Mesenchymal stem cell (in vitro differentiated cells and primary cell): ENCODE measurements around the gene NINJ2.
A peak's percentile ranks its signal among the peaks of the same experiment; 100 is the strongest.

ENCODE experiments used
- DNase-seq: peaks from one replicate; pipeline ENCODE4 v3.0.0-alpha.2; 2013
- H2AFZ ChIP-seq: one replicate; pipeline ENCODE4 v1.6.1; 2013; ENCODE audit warnings: low read depth, mild to moderate bottlenecking, control low read depth, inconsistent platforms, low read length, moderate library complexity
- H2AK5ac ChIP-seq: 2 replicates; pipeline ENCODE4 v1.6.1; 2013; ENCODE audit warnings: low read length, moderate library complexity, mild to moderate bottlenecking, inconsistent platforms; ENCODE audit not compliant: severe bottlenecking
- H2BK120ac ChIP-seq: one replicate; pipeline ENCODE4 v1.6.1; 2013; ENCODE audit warnings: low read depth, mild to moderate bottlenecking, inconsistent platforms, low read length, moderate library complexity
- H2BK12ac ChIP-seq, 2 experiments: one replicate each; pipeline ENCODE4 v1.6.1; 2013; ENCODE audit warnings: inconsistent platforms in 2 of 2, low read length in 2 of 2, mild to moderate bottlenecking in 2 of 2, moderate library complexity in 2 of 2, control low read depth in 1 of 2
- H2BK15ac ChIP-seq: one replicate; pipeline ENCODE4 v1.6.1; 2013; ENCODE audit warnings: mild to moderate bottlenecking, low read depth, inconsistent platforms; ENCODE audit not compliant: poor library complexity, severe bottlenecking
- H2BK5ac ChIP-seq: 2 replicates; pipeline ENCODE4 v1.6.1; 2013; ENCODE audit warnings: low read depth, mild to moderate bottlenecking, low read length, control low read depth, inconsistent platforms; ENCODE audit not compliant: poor library complexity, severe bottlenecking
- H3K14ac ChIP-seq, 2 experiments: one replicate each; pipeline ENCODE4 v1.6.1; 2013; ENCODE audit warnings: inconsistent platforms in 2 of 2, low read length in 2 of 2, control low read depth in 1 of 2, mild to moderate bottlenecking in 1 of 2, moderate library complexity in 1 of 2
- H3K18ac ChIP-seq, 2 experiments: one replicate each; pipeline ENCODE4 v1.6.1; 2013; ENCODE audit warnings: inconsistent platforms in 2 of 2, low read length in 2 of 2, control low read depth in 1 of 2, low read depth in 1 of 2, mild to moderate bottlenecking in 1 of 2
- H3K23ac ChIP-seq, 2 experiments: one replicate each; pipeline ENCODE4 v1.6.1; 2013; ENCODE audit warnings: inconsistent platforms in 2 of 2, low read length in 2 of 2, mild to moderate bottlenecking in 2 of 2, moderate library complexity in 2 of 2, control low read depth in 1 of 2
- H3K27ac ChIP-seq: 2 replicates; pipeline ENCODE4 v1.5.1; 2013; ENCODE audit warnings: mild to moderate bottlenecking, moderate library complexity, low read length, control low read depth, inconsistent platforms; ENCODE audit not compliant: poor library complexity, severe bottlenecking
- H3K27me3 ChIP-seq, 2 experiments: 2 replicates each; pipeline versions ENCODE4 v1.6.1 to v1.7.0; 2013; ENCODE audit warnings: low read length in 2 of 2, mild to moderate bottlenecking in 2 of 2, moderate library complexity in 2 of 2, control low read depth in 1 of 2, inconsistent platforms in 1 of 2; ENCODE audit not compliant: control insufficient read depth in 1 of 2, insufficient read depth in 1 of 2
- H3K36me3 ChIP-seq, 2 experiments: 2 replicates each; pipeline versions ENCODE4 v1.6.1 to v1.7.0; 2013; ENCODE audit warnings: low read length in 2 of 2, control low read depth in 1 of 2, inconsistent platforms in 1 of 2, low read depth in 1 of 2, mild to moderate bottlenecking in 1 of 2; ENCODE audit not compliant: insufficient read depth in 2 of 2, control insufficient read depth in 1 of 2
- H3K4ac ChIP-seq, 2 experiments: one replicate each; pipeline ENCODE4 v1.6.1; 2013; ENCODE audit warnings: inconsistent platforms in 2 of 2, low read length in 2 of 2, mild to moderate bottlenecking in 2 of 2, moderate library complexity in 2 of 2, control low read depth in 1 of 2, low read depth in 1 of 2
- H3K4me1 ChIP-seq: 2 replicates; pipeline ENCODE4 v1.6.1; 2013; ENCODE audit warnings: low read depth, low read length, control low read depth; ENCODE audit not compliant: control insufficient read depth, insufficient read depth
- H3K4me2 ChIP-seq: 2 replicates; pipeline ENCODE4 v1.6.1; 2013; ENCODE audit warnings: low read length, mild to moderate bottlenecking, inconsistent platforms; ENCODE audit not compliant: poor library complexity, severe bottlenecking
- H3K4me3 ChIP-seq, 2 experiments: 2 replicates each; pipeline versions ENCODE4 v1.5.1 to v1.7.0; 2013; ENCODE audit warnings: low read length in 2 of 2, mild to moderate bottlenecking in 2 of 2, control low read depth in 1 of 2, low read depth in 1 of 2; ENCODE audit not compliant: insufficient read depth in 1 of 2
- H3K79me1 ChIP-seq: replicated peaks from 2 replicates; pipeline ENCODE4 v1.6.1; 2013; ENCODE audit warnings: mild to moderate bottlenecking, control low read depth, low read length, inconsistent platforms; ENCODE audit not compliant: poor library complexity, severe bottlenecking
- H3K9ac ChIP-seq: 2 replicates; pipeline ENCODE4 v1.7.0; 2013; ENCODE audit warnings: mild to moderate bottlenecking, low read length, moderate library complexity
- H3K9me3 ChIP-seq: 2 replicates; pipeline ENCODE4 v1.7.0; 2013; ENCODE audit warnings: mild to moderate bottlenecking, low read length; ENCODE audit not compliant: control insufficient read depth
- H4K8ac ChIP-seq: one replicate; pipeline ENCODE4 v1.6.1; 2013; ENCODE audit warnings: inconsistent platforms, mild to moderate bottlenecking, low read length, moderate library complexity
- H4K91ac ChIP-seq: one replicate; pipeline ENCODE4 v1.6.1; 2013; ENCODE audit warnings: mild to moderate bottlenecking, low read length, inconsistent platforms
- WGBS: methylation state at CpG from one replicate; pipeline ENCODE4 v1.1.7; 2013; ENCODE audit warnings: mixed read lengths; 5-methylcytosine and 5-hydroxymethylcytosine counted together

Gene NINJ2

GRCh38 chr12:617304-617915, 45.8 kb downstream of the NINJ2 start:
- peak; percentile 92 for DNase-seq
- Histone ChIP-seq H2BK120ac (peak overlapping the region; percentile 45), H3K4ac (no peak overlapping the region), H2BK15ac (no peak overlapping the region), H3K27ac (no peak overlapping the region), H4K8ac (no peak overlapping the region), H2AFZ (no peak overlapping the region), H3K36me3 (no peaks in the 10 kb centered on the region), H3K4me3 (no peak overlapping the region), H3K4me2 (no peak overlapping the region), H3K14ac (peak overlapping the region in 1 of 2 experiments; percentile 68), H2AK5ac (no peak overlapping the region), H2BK12ac (peak overlapping the region; percentile 12 to 70), H3K4me1 (peaks cover 2% of the 10 kb centered on the region), H3K9me3 (no peaks in the 10 kb centered on the region), H4K91ac (no peak overlapping the region), H3K9ac (no peak overlapping the region), H3K79me1 (no peaks in the 10 kb centered on the region), H2BK5ac (no peak overlapping the region), H3K18ac (peak overlapping the region; percentile 0 to 73), H3K27me3 (no peaks in the 10 kb centered on the region), H3K23ac (no peak overlapping the region)
- WGBS = 53% methylated on average over 14 of the region's 14 CpGs

- Histone ChIP-seq H3K27ac (no peak overlapping the region), H3K4ac (peak overlapping the region in 1 of 2 experiments; percentile 19), H3K9me3 (no peaks in the 10 kb centered on the region), H3K23ac (no peak overlapping the region), H4K8ac (peak overlapping the region; percentile 27), H3K4me3 (no peak overlapping the region), H2BK12ac (peak overlapping the region in 1 of 2 experiments; percentile 40), H3K27me3 (no peaks in the 10 kb centered on the region), H3K14ac (no peak overlapping the region), H2AK5ac (no peak overlapping the region), H2AFZ (no peak overlapping the region), H2BK15ac (no peak overlapping the region), H3K4me2 (no peak overlapping the region), H2BK120ac (no peak overlapping the region), H3K36me3 (no peaks in the 10 kb centered on the region), H3K79me1 (no peaks in the 10 kb centered on the region), H2BK5ac (no peak overlapping the region), H3K18ac (peak overlapping the region; percentile 0 to 81), H3K9ac (no peak overlapping the region), H4K91ac (peak overlapping the region; percentile 47), H3K4me1 (peaks cover 2% of the 10 kb centered on the region)
- DNase-seq = peak; percentile 68
- 56% methylated on average over 4 of the region's 4 CpGs for WGBS
These were observed 47.6 kb downstream of the NINJ2 start for GRCh38 chr12:615620-616019.

DNA sequence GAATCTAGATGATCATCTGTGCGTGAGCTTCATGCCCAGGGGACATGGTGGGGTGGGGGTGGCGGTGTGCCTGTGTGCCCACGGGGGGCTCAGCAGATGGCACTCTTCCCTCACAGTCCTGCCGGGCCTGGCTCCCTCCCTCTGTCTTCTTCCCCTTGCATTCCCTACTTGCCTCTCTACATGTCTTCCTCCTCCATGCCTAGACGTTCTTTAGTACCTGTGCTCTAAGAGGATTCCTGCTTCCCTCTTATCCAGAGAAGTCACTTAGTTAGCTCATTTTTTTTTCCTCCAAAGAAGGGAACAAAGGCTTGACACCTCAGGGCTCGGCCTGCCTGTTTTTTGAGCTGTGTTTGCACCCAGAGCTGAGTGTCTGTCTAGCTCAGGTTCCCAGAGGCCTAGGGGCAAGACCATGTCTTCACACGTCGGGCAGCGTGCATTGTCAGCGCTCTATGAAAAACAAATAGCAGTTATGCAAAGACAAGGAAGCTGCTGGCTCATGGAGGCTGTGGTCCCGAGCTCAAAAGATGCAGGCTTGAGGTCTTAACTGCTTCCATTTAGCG, 48.8 kb downstream of the NINJ2 start:
- Histone ChIP-seq H4K91ac (peak overlapping the region; percentile 64), H2AFZ (no peak overlapping the region), H3K18ac (no peak overlapping the region), H2BK5ac (no peak overlapping the region), H3K14ac (no peak overlapping the region), H3K4me2 (no peak overlapping the region), H3K27me3 (no peaks in the 10 kb centered on the region), H3K4me3 (no peak overlapping the region), H3K4me1 (peaks cover 7% of the 10 kb centered on the region), H3K79me1 (no peaks in the 10 kb centered on the region), H4K8ac (no peak overlapping the region), H2BK120ac (no peak overlapping the region), H3K9me3 (no peaks in the 10 kb centered on the region), H3K23ac (no peak overlapping the region), H2BK12ac (peak overlapping the region in 1 of 2 experiments; percentile 3), H3K9ac (no peak overlapping the region), H3K4ac (peak overlapping the region in 1 of 2 experiments; percentile 12), H3K36me3 (no peaks in the 10 kb centered on the region), H2AK5ac (no peak overlapping the region), H2BK15ac (no peak overlapping the region), H3K27ac (no peak overlapping the region)
- WGBS = 75% methylated on average over 12 of the region's 12 CpGs
- peak; percentile 9 for DNase-seq

- Histone ChIP-seq H3K18ac (no peak overlapping the region), H2AFZ (no peak overlapping the region), H4K91ac (no peak overlapping the region), H2BK120ac (no peak overlapping the region), H2AK5ac (no peak overlapping the region), H3K79me1 (no peaks in the 10 kb centered on the region), H3K4me1 (peaks cover 7% of the 10 kb centered on the region), H3K14ac (no peak overlapping the region), H3K36me3 (peaks cover 0 to under 1% of the 10 kb centered on the region in 2 experiments), H3K4me3 (no peak overlapping the region), H3K4ac (no peak overlapping the region), H3K27ac (no peak overlapping the region), H4K8ac (no peak overlapping the region), H3K4me2 (no peak overlapping the region), H2BK5ac (no peak overlapping the region), H2BK12ac (no peak overlapping the region), H3K23ac (no peak overlapping the region), H2BK15ac (no peak overlapping the region), H3K9me3 (no peaks in the 10 kb centered on the region), H3K27me3 (no peaks in the 10 kb centered on the region), H3K9ac (no peak overlapping the region)
- 91% methylated on average over 5 of the region's 5 CpGs for WGBS
- DNase-seq = no peak
These were observed 49.2 kb downstream of the NINJ2 start for GRCh38 chr12:613996-614395.
